ENCODE results near the gene GBA3. TPM values are rescaled to one million over a fixed set of nuclear protein-coding genes. Genes with fewer than 3 reads are reported as not detected.

GBA3 gene
- not detected in 2 replicates for total RNA-seq (2021; fragmentation: NEBNext Ultra II Directional; extraction: Animal tissue kit (Norgen Biotek cat#: 25700))
- polyA plus RNA-seq (2011; rRNA removed), result not detected in 2 replicates
- polyA plus RNA-seq (2011; cell fraction: cytosol; rRNA removed), result not detected
- not detected for polyA plus RNA-seq (2011; cell fraction: nucleus; rRNA removed)
- not detected in 4 replicates for polyA plus RNA-seq (2012, experiment 1 of 2)
- polyA plus RNA-seq (2012, experiment 2 of 2), result not detected
- polyA plus RNA-seq (2013, experiment 1 of 2), result not detected
- 0.02 TPM for polyA plus RNA-seq (2013, experiment 2 of 2)
- 0.09 TPM in 1 of 2 replicates, not detected in the other for polyA minus RNA-seq (2011; rRNA and poly(A)+ RNA removed)
- not detected for polyA minus RNA-seq (2011; cell fraction: cytosol; rRNA and poly(A)+ RNA removed)
- polyA minus RNA-seq (2011; cell fraction: nucleus; rRNA and poly(A)+ RNA removed), result not detected
- long read RNA-seq, experiment 1, result 0 reads
- long read RNA-seq, experiment 2, result 0 reads

DNA sequence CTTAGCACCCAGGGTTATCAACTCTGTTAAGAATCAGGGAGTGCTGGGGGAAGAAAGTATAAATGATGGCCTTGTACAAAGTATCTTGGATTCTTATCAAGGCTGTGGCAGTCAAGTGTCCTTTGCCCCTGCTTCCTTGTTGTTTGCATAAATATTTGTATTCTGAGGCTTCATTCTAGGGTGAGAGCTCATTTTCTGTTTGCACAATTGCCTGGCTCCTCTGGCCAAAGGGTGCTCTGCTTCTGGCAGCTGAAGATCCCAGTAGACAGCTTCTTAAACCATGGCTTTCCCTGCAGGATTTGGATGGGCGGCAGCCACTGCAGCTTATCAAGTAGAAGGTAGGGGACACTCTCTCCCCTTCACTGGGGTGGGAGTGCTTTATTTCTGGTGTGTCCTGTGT is at the start of gene GBA3:
GBA3 (plus strand) TSS at position 202 of the 400 bp plus-strand sequence.
- H3K9me3 ChIP-seq (ENCODE audit: insufficient read depth in 2 of 2, low read depth in 1 of 2, low read length in 1 of 2), result no peaks in the 10 kb centered on the region
- H2AK5ac ChIP-seq (ENCODE audit: low read depth, low read length), result no peak within 1 kb of the TSS
- H3K79me2 ChIP-seq (ENCODE audit: control insufficient read depth in 1 of 2, insufficient read depth in 2 of 2, low read length in 2 of 2), result no peaks in the 10 kb centered on the region
- H4K20me1 ChIP-seq (replicated peaks in 1 of 2; ENCODE audit: control insufficient read depth in 1 of 2, insufficient read depth in 2 of 2, low read length in 2 of 2), result no peaks in the 10 kb centered on the region
- no peak within 1 kb of the TSS for H3K9ac ChIP-seq (replicated peaks in 1 of 4; ENCODE audit: extremely low read depth in 1 of 4, low read depth in 3 of 4, low read length in 3 of 4)
- H3K4me2 ChIP-seq (ENCODE audit: insufficient read depth in 1 of 2, low read depth in 2 of 2, low read length in 2 of 2), result no peak within 1 kb of the TSS
- H3K4me3 ChIP-seq (ENCODE audit: extremely low read depth in 1 of 4, insufficient read depth in 2 of 4, low read depth in 3 of 4, low read length in 4 of 4), result no peak within 1 kb of the TSS
- no peaks in the 10 kb centered on the region for H3K36me3 ChIP-seq (ENCODE audit: control insufficient read depth in 2 of 4, insufficient read depth in 4 of 4, low read length in 3 of 4)
- H4K5ac ChIP-seq (ENCODE audit: insufficient read length, low read depth, low read length), result no peak within 1 kb of the TSS
- H2BK12ac ChIP-seq (ENCODE audit: low read depth, low read length), result no peak within 1 kb of the TSS
- no peaks in the 10 kb centered on the region for H3K4me1 ChIP-seq (replicated peaks in 1 of 4; ENCODE audit: control insufficient read depth in 3 of 4, insufficient read depth in 4 of 4, low read length in 3 of 4)
- no peak within 1 kb of the TSS for H2BK5ac ChIP-seq (ENCODE audit: low read depth, low read length)
- H3K27ac ChIP-seq (ENCODE audit: low read depth, low read length), result no peak within 1 kb of the TSS
- peak within 1 kb of the TSS; percentile 58; the same call in 1 of the 2 replicates for H2AFZ ChIP-seq (ENCODE audit: low read length)
- H2BK20ac ChIP-seq (ENCODE audit: low read length), result no peak within 1 kb of the TSS
- CTCF ChIA-PET (ENCODE audit: partially characterized antibody), result interaction anchor here (1.2 to 4.2 kb wide), 7 partner anchors 9 to 903 kb away, joined by 3 to 27 read pairs (median 4); no protein-coding TSS in a partner anchor
- no peaks in the 10 kb centered on the region for H3K79me1 ChIP-seq (ENCODE audit: low read depth, low read length)
- H3K4ac ChIP-seq (replicated peaks; ENCODE audit: insufficient read length, low read depth, low read length), result no peak within 1 kb of the TSS
- 79% methylated on average over 1 of the region's 1 CpG; no CpG with 5 or more reads in 1 of the 2 experiments for WGBS, 2 experiments (ENCODE audit: extremely low coverage in 1 of 2, insufficient coverage in 1 of 2, insufficient read length in 1 of 2, insufficient replicate concordance in 2 of 2, low coverage in 1 of 2, low lambda C conversion rate in 2 of 2, missing lambda C conversion rate in 1 of 2)
- DNase-seq (ENCODE audit: low read depth in 1 of 2, low spot score in 2 of 2) (no peak), FAIRE-seq (no peak)
- H3K23me2 ChIP-seq (ENCODE audit: low read depth, low read length), result no peaks in the 10 kb centered on the region
- H2BK15ac ChIP-seq (ENCODE audit: low read length), result no peak within 1 kb of the TSS
- no peak within 1 kb of the TSS for H3K56ac ChIP-seq (replicated peaks; ENCODE audit: insufficient read length, low read depth, low read length)
- TF ChIP-seq GABPA (IDR thresholded peaks at IDR 0.05; ENCODE audit: borderline replicate concordance, insufficient read depth, low read length) (no peak), GTF2F1 (IDR thresholded peaks at IDR 0.05; ENCODE audit: borderline replicate concordance, low read depth, low read length) (no peak), RAD21 (IDR thresholded peaks at IDR 0.05 in 1 of 2, conservative IDR thresholded peaks at IDR 0.05 in 1 of 2; ENCODE audit: low read depth in 2 of 2, low read length in 2 of 2) (peak; percentile 50 to 60)
- TF ChIP-seq, protein P1, sequence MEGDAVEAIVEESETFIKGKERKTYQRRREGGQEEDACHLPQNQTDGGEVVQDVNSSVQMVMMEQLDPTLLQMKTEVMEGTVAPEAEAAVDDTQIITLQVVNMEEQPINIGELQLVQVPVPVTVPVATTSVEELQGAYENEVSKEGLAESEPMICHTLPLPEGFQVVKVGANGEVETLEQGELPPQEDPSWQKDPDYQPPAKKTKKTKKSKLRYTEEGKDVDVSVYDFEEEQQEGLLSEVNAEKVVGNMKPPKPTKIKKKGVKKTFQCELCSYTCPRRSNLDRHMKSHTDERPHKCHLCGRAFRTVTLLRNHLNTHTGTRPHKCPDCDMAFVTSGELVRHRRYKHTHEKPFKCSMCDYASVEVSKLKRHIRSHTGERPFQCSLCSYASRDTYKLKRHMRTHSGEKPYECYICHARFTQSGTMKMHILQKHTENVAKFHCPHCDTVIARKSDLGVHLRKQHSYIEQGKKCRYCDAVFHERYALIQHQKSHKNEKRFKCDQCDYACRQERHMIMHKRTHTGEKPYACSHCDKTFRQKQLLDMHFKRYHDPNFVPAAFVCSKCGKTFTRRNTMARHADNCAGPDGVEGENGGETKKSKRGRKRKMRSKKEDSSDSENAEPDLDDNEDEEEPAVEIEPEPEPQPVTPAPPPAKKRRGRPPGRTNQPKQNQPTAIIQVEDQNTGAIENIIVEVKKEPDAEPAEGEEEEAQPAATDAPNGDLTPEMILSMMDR (IDR thresholded peaks at IDR 0.05; ENCODE audit: control extremely low read depth in 1 of 3, insufficient read depth in 1 of 3, low read depth in 1 of 3, low read length in 3 of 3), result peak in 2 of 3 experiments; percentile 23 to 30; a peak in 2 of 4 replicates
- H3K14ac ChIP-seq (ENCODE audit: insufficient read length), result no peak within 1 kb of the TSS
- H3K27me3 ChIP-seq (replicated peaks in 1 of 4; ENCODE audit: control insufficient read depth in 3 of 4, extremely low read depth in 1 of 4, insufficient read depth in 3 of 4, low read length in 3 of 4), result no peaks in the 10 kb centered on the region
- POLR2A ChIA-PET (ENCODE audit: partially characterized antibody), result no interaction called here
- H3K18ac ChIP-seq (ENCODE audit: extremely low read depth, low read length), result no peak within 1 kb of the TSS
- no peak within 1 kb of the TSS for H2BK120ac ChIP-seq (replicated peaks; ENCODE audit: low read depth, low read length)
- H3K23ac ChIP-seq (ENCODE audit: insufficient read length), result no peak within 1 kb of the TSS
- no peak within 1 kb of the TSS for H4K91ac ChIP-seq (replicated peaks; ENCODE audit: insufficient read length, low read length)
- no peak within 1 kb of the TSS for H4K8ac ChIP-seq (ENCODE audit: extremely low read depth, insufficient read depth, low read length)
